ENCODE measurements around the gene ESRRG.
A peak's percentile ranks its signal among the peaks of the same experiment; 100 is the strongest.

ESRRG gene

GRCh38 chr1:216723274-216723780, at the start of gene ESRRG:
Gene ESRRG, minus strand, starts transcription at chr1:216723429. Its CDS starts 130 bp downstream, at chr1:216723299.
- peaks cover 7 to 18% (median 16%) of the 10 kb centered on the region in 5 donors for H3K27me3 ChIP-seq (ENCODE audit: control insufficient read depth in 5 of 5, insufficient read depth in 4 of 5, low read length in 5 of 5)
- no peak within 1 kb of the TSS for H3K27ac ChIP-seq (ENCODE audit: low read depth, low read length)
- H3K36me3 ChIP-seq (ENCODE audit: control insufficient read depth in 5 of 5, insufficient read depth in 5 of 5, low read length in 5 of 5): no peaks in the 10 kb centered on the region
- H3K4me3 ChIP-seq (ENCODE audit: low read depth in 1 of 5, low read length in 5 of 5): peak within 1 kb of the TSS in 4 of 5 donors; percentile 43 to 56 (median 49)
- no peaks in the 10 kb centered on the region for H3K9me3 ChIP-seq (ENCODE audit: control insufficient read depth in 5 of 5, low read length in 5 of 5)
- H3K4me1 ChIP-seq (ENCODE audit: control insufficient read depth in 5 of 5, insufficient read depth in 5 of 5, low read length in 5 of 5): peaks cover 0 to 13% (median 9%) of the 10 kb centered on the region in 5 donors
- no peak within 1 kb of the TSS for H3K9ac ChIP-seq (ENCODE audit: low read length in 5 of 5)

- H3K27me3 ChIP-seq (ENCODE audit: control insufficient read depth in 5 of 5, insufficient read depth in 4 of 5, low read length in 5 of 5): no peaks in the 10 kb centered on the region
- H3K9ac ChIP-seq (ENCODE audit: low read length in 5 of 5): no peak overlapping the region
- no peaks in the 10 kb centered on the region for H3K36me3 ChIP-seq (ENCODE audit: control insufficient read depth in 5 of 5, insufficient read depth in 5 of 5, low read length in 5 of 5)
- H3K9me3 ChIP-seq (ENCODE audit: control insufficient read depth in 5 of 5, low read length in 5 of 5): no peaks in the 10 kb centered on the region
- no peaks in the 10 kb centered on the region for H3K4me1 ChIP-seq (ENCODE audit: control insufficient read depth in 5 of 5, insufficient read depth in 5 of 5, low read length in 5 of 5)
- no peak overlapping the region for H3K4me3 ChIP-seq (ENCODE audit: low read depth in 1 of 5, low read length in 5 of 5)
- H3K27ac ChIP-seq (ENCODE audit: low read depth, low read length): no peak overlapping the region
These were observed 48.7 kb upstream of the ESRRG start for GRCh38 chr1:216771922-216772321.

GRCh38 chr1:216766633-216767327, 43.6 kb upstream of the ESRRG start:
- Histone ChIP-seq H3K27me3 (ENCODE audit: control insufficient read depth in 5 of 5, insufficient read depth in 4 of 5, low read length in 5 of 5) (no peaks in the 10 kb centered on the region), H3K9ac (ENCODE audit: low read length in 5 of 5) (no peak overlapping the region), H3K36me3 (ENCODE audit: control insufficient read depth in 5 of 5, insufficient read depth in 5 of 5, low read length in 5 of 5) (no peaks in the 10 kb centered on the region), H3K27ac (ENCODE audit: low read depth, low read length) (no peak overlapping the region), H3K4me1 (ENCODE audit: control insufficient read depth in 5 of 5, insufficient read depth in 5 of 5, low read length in 5 of 5) (no peaks in the 10 kb centered on the region), H3K9me3 (ENCODE audit: control insufficient read depth in 5 of 5, low read length in 5 of 5) (no peaks in the 10 kb centered on the region), H3K4me3 (ENCODE audit: low read depth in 1 of 5, low read length in 5 of 5) (no peak overlapping the region)

- H3K4me3 ChIP-seq (ENCODE audit: low read depth in 1 of 5, low read length in 5 of 5): no peak overlapping the region
- no peaks in the 10 kb centered on the region for H3K27me3 ChIP-seq (ENCODE audit: control insufficient read depth in 5 of 5, insufficient read depth in 4 of 5, low read length in 5 of 5)
- no peaks in the 10 kb centered on the region for H3K9me3 ChIP-seq (ENCODE audit: control insufficient read depth in 5 of 5, low read length in 5 of 5)
- H3K27ac ChIP-seq (ENCODE audit: low read depth, low read length): no peak overlapping the region
- no peaks in the 10 kb centered on the region for H3K4me1 ChIP-seq (ENCODE audit: control insufficient read depth in 5 of 5, insufficient read depth in 5 of 5, low read length in 5 of 5)
- H3K9ac ChIP-seq (ENCODE audit: low read length in 5 of 5): no peak overlapping the region
- no peaks in the 10 kb centered on the region for H3K36me3 ChIP-seq (ENCODE audit: control insufficient read depth in 5 of 5, insufficient read depth in 5 of 5, low read length in 5 of 5)
These were observed 42.4 kb upstream of the ESRRG start for GRCh38 chr1:216765346-216766300.

GRCh38 chr1:216758161-216758560, 34.9 kb upstream of the ESRRG start:
- H3K4me1 ChIP-seq (ENCODE audit: control insufficient read depth in 5 of 5, insufficient read depth in 5 of 5, low read length in 5 of 5): no peaks in the 10 kb centered on the region
- H3K27ac ChIP-seq (ENCODE audit: low read depth, low read length): no peak overlapping the region
- no peaks in the 10 kb centered on the region for H3K27me3 ChIP-seq (ENCODE audit: control insufficient read depth in 5 of 5, insufficient read depth in 4 of 5, low read length in 5 of 5)
- H3K4me3 ChIP-seq (ENCODE audit: low read depth in 1 of 5, low read length in 5 of 5): no peak overlapping the region
- H3K9me3 ChIP-seq (ENCODE audit: control insufficient read depth in 5 of 5, low read length in 5 of 5): no peaks in the 10 kb centered on the region
- no peak overlapping the region for H3K9ac ChIP-seq (ENCODE audit: low read length in 5 of 5)
- H3K36me3 ChIP-seq (ENCODE audit: control insufficient read depth in 5 of 5, insufficient read depth in 5 of 5, low read length in 5 of 5): no peaks in the 10 kb centered on the region

- no peaks in the 10 kb centered on the region for H3K4me1 ChIP-seq (ENCODE audit: control insufficient read depth in 5 of 5, insufficient read depth in 5 of 5, low read length in 5 of 5)
- H3K4me3 ChIP-seq (ENCODE audit: low read depth in 1 of 5, low read length in 5 of 5): no peak overlapping the region
- no peaks in the 10 kb centered on the region for H3K27me3 ChIP-seq (ENCODE audit: control insufficient read depth in 5 of 5, insufficient read depth in 4 of 5, low read length in 5 of 5)
- H3K36me3 ChIP-seq (ENCODE audit: control insufficient read depth in 5 of 5, insufficient read depth in 5 of 5, low read length in 5 of 5): no peaks in the 10 kb centered on the region
- no peak overlapping the region for H3K27ac ChIP-seq (ENCODE audit: low read depth, low read length)
- no peaks in the 10 kb centered on the region for H3K9me3 ChIP-seq (ENCODE audit: control insufficient read depth in 5 of 5, low read length in 5 of 5)
- no peak overlapping the region for H3K9ac ChIP-seq (ENCODE audit: low read length in 5 of 5)
These were observed 33.9 kb upstream of the ESRRG start for GRCh38 chr1:216757110-216757509.

- Histone ChIP-seq H3K27me3 (ENCODE audit: control insufficient read depth in 5 of 5, insufficient read depth in 4 of 5, low read length in 5 of 5) (no peaks in the 10 kb centered on the region), H3K27ac (ENCODE audit: low read depth, low read length) (no peak overlapping the region), H3K4me3 (ENCODE audit: low read depth in 1 of 5, low read length in 5 of 5) (no peak overlapping the region), H3K4me1 (ENCODE audit: control insufficient read depth in 5 of 5, insufficient read depth in 5 of 5, low read length in 5 of 5) (no peaks in the 10 kb centered on the region), H3K9ac (ENCODE audit: low read length in 5 of 5) (no peak overlapping the region), H3K36me3 (ENCODE audit: control insufficient read depth in 5 of 5, insufficient read depth in 5 of 5, low read length in 5 of 5) (no peaks in the 10 kb centered on the region), H3K9me3 (ENCODE audit: control insufficient read depth in 5 of 5, low read length in 5 of 5) (no peaks in the 10 kb centered on the region)
These were observed 27.7 kb upstream of the ESRRG start for GRCh38 chr1:216750961-216751360.

- Histone ChIP-seq H3K27me3 (ENCODE audit: control insufficient read depth in 5 of 5, insufficient read depth in 4 of 5, low read length in 5 of 5) (no peaks in the 10 kb centered on the region), H3K27ac (ENCODE audit: low read depth, low read length) (no peak overlapping the region), H3K36me3 (ENCODE audit: control insufficient read depth in 5 of 5, insufficient read depth in 5 of 5, low read length in 5 of 5) (no peaks in the 10 kb centered on the region), H3K4me3 (ENCODE audit: low read depth in 1 of 5, low read length in 5 of 5) (no peak overlapping the region), H3K9ac (ENCODE audit: low read length in 5 of 5) (no peak overlapping the region), H3K9me3 (ENCODE audit: control insufficient read depth in 5 of 5, low read length in 5 of 5) (no peaks in the 10 kb centered on the region), H3K4me1 (ENCODE audit: control insufficient read depth in 5 of 5, insufficient read depth in 5 of 5, low read length in 5 of 5) (no peaks in the 10 kb centered on the region)
These were observed 26.9 kb upstream of the ESRRG start for GRCh38 chr1:216750031-216750627.

GRCh38 chr1:216749232-216749631, 26.0 kb upstream of the ESRRG start:
- Histone ChIP-seq H3K4me1 (ENCODE audit: control insufficient read depth in 5 of 5, insufficient read depth in 5 of 5, low read length in 5 of 5) (no peaks in the 10 kb centered on the region), H3K27me3 (ENCODE audit: control insufficient read depth in 5 of 5, insufficient read depth in 4 of 5, low read length in 5 of 5) (no peaks in the 10 kb centered on the region), H3K36me3 (ENCODE audit: control insufficient read depth in 5 of 5, insufficient read depth in 5 of 5, low read length in 5 of 5) (no peaks in the 10 kb centered on the region), H3K9me3 (ENCODE audit: control insufficient read depth in 5 of 5, low read length in 5 of 5) (no peaks in the 10 kb centered on the region), H3K4me3 (ENCODE audit: low read depth in 1 of 5, low read length in 5 of 5) (no peak overlapping the region), H3K9ac (ENCODE audit: low read length in 5 of 5) (no peak overlapping the region), H3K27ac (ENCODE audit: low read depth, low read length) (no peak overlapping the region)

- H3K36me3 ChIP-seq (ENCODE audit: control insufficient read depth in 5 of 5, insufficient read depth in 5 of 5, low read length in 5 of 5): no peaks in the 10 kb centered on the region
- H3K4me3 ChIP-seq (ENCODE audit: low read depth in 1 of 5, low read length in 5 of 5): no peak overlapping the region
- H3K9ac ChIP-seq (ENCODE audit: low read length in 5 of 5): no peak overlapping the region
- no peaks in the 10 kb centered on the region for H3K9me3 ChIP-seq (ENCODE audit: control insufficient read depth in 5 of 5, low read length in 5 of 5)
- no peaks in the 10 kb centered on the region for H3K4me1 ChIP-seq (ENCODE audit: control insufficient read depth in 5 of 5, insufficient read depth in 5 of 5, low read length in 5 of 5)
- peaks cover 0 to 3% (median 0%) of the 10 kb centered on the region in 5 donors for H3K27me3 ChIP-seq (ENCODE audit: control insufficient read depth in 5 of 5, insufficient read depth in 4 of 5, low read length in 5 of 5)
- no peak overlapping the region for H3K27ac ChIP-seq (ENCODE audit: low read depth, low read length)
These were observed 19.4 kb upstream of the ESRRG start for GRCh38 chr1:216742625-216743024.
